Fibroblast of lung (primary cell): Measurements from ENCODE around the gene ZNF76. TPM values are rescaled to one million over a fixed set of nuclear protein-coding genes. Genes with fewer than 3 reads are reported as not detected.

Source experiments
- DNase-seq, 2 donors: peaks; one replicate each; pipeline versions ENCODE4 v3.0.0 to v3.0.0-alpha.2; 2010; ENCODE audit warnings: low read depth in 2 of 2
- H2AFZ ChIP-seq: 2 replicates; pipeline ENCODE4 v1.5.1; 2012; ENCODE audit warnings: low read length, control low read depth, inconsistent platforms
- H3K27ac ChIP-seq: 2 replicates; pipeline ENCODE4 v1.5.1; 2011; ENCODE audit warnings: low read length, control low read depth; ENCODE audit not compliant: insufficient read depth
- H3K27me3 ChIP-seq: 2 replicates; pipeline ENCODE4 v1.5.1; 2011; ENCODE audit warnings: mild to moderate bottlenecking, low read length; ENCODE audit not compliant: control insufficient read depth, insufficient read depth
- H3K36me3 ChIP-seq: 2 replicates; pipeline ENCODE4 v1.5.1; 2011; ENCODE audit warnings: low read length; ENCODE audit not compliant: control insufficient read depth, insufficient read depth
- H3K4me1 ChIP-seq: 2 replicates; pipeline ENCODE4 v1.5.1; 2011; ENCODE audit warnings: low read length; ENCODE audit not compliant: control insufficient read depth, insufficient read depth; ENCODE audit errors: extremely low read depth
- H3K4me2 ChIP-seq: 2 replicates; pipeline ENCODE4 v1.5.1; 2011; ENCODE audit warnings: low read length, control low read depth; ENCODE audit not compliant: insufficient read depth; ENCODE audit errors: extremely low read depth
- H3K4me3 ChIP-seq, 4 experiments: fragments of 200-600 bp in 1 of 4; sonication (generic) in 1 of 4; replicated peaks in 1 of 4; 2 replicates each; pipeline ENCODE4 v1.5.1; 2011 to 2016; ENCODE audit warnings: low read length in 4 of 4, low read depth in 3 of 4, mild to moderate bottlenecking in 3 of 4, control low read depth in 2 of 4, inconsistent platforms in 1 of 4, mixed read lengths in 1 of 4; ENCODE audit not compliant: insufficient read depth in 1 of 4; ENCODE audit errors: control extremely low read depth in 1 of 4
- H3K79me2 ChIP-seq: 2 replicates; pipeline ENCODE4 v1.5.1; 2012; ENCODE audit warnings: mild to moderate bottlenecking, low read length, inconsistent platforms; ENCODE audit not compliant: control insufficient read depth, insufficient read depth
- H3K9ac ChIP-seq: 2 replicates; pipeline ENCODE4 v1.5.1; 2011; ENCODE audit warnings: mild to moderate bottlenecking, low read length, control low read depth; ENCODE audit not compliant: insufficient read depth
- H3K9me3 ChIP-seq: 2 replicates; pipeline ENCODE4 v1.5.1; 2012; ENCODE audit warnings: low read depth, low read length; ENCODE audit not compliant: control insufficient read depth, insufficient read depth
- H4K20me1 ChIP-seq: 2 replicates; pipeline ENCODE4 v1.5.1; 2011; ENCODE audit warnings: low read length; ENCODE audit not compliant: control insufficient read depth, insufficient read depth; ENCODE audit errors: extremely low read depth
- CTCF ChIP-seq, 2 donors: IDR thresholded peaks in 1 of 2; conservative IDR thresholded peaks in 1 of 2; 1 replicate in 1 of 2; 2 replicates in 1 of 2; pipeline ENCODE4 v1.5.1; 2011 to 2012; ENCODE audit warnings: low read length in 2 of 2, control low read depth in 1 of 2, inconsistent platforms in 1 of 2, low read depth in 1 of 2, mild to moderate bottlenecking in 1 of 2
- EZH2 ChIP-seq: IDR thresholded peaks from 2 replicates; pipeline ENCODE4 v1.5.1; 2012; ENCODE audit warnings: low read length, control low read depth, mild to moderate bottlenecking; ENCODE audit errors: missing control alignments
- polyA plus RNA-seq, 2 donors: library from polyadenylated mRNA; depleted of rRNA in 1 of 2; stranded (reverse) in 1 of 2; unstranded in 1 of 2; fragments of >200 nt; gene quantifications; 2 replicates each; pipeline ENCODE4 v1.2.1, GENCODE V29; 2011 to 2012; ENCODE audit warnings: missing spikeins in 1 of 2
- total RNA-seq: library from RNA; depleted of rRNA; stranded (reverse); fragments of >200 nt; gene quantifications from 2 replicates; pipeline ENCODE4 v1.2.1, GENCODE V29; 2014

ZNF76 gene
- total and polyA plus RNA-seq, 2 donors (not counting 1 experiment from before 2014, with no cell fraction given), result 9.6 to 19.5 TPM

- Histone ChIP-seq H3K79me2 (no peaks in the 10 kb centered on the region), H3K9ac (no peak overlapping the region), H2AFZ (no peak overlapping the region), H3K27me3 (no peaks in the 10 kb centered on the region), H3K4me1 (no peaks in the 10 kb centered on the region), H3K4me3 (no peak overlapping the region), H3K4me2 (no peak overlapping the region), H3K27ac (no peak overlapping the region), H3K36me3 (no peaks in the 10 kb centered on the region), H4K20me1 (no peaks in the 10 kb centered on the region), H3K9me3 (no peaks in the 10 kb centered on the region)
- TF ChIP-seq EZH2 (no peak), CTCF (conservative IDR thresholded peaks at IDR 0.05 in 1 of 2, IDR thresholded peaks at IDR 0.05 in 1 of 2; ENCODE audit: low read depth in 1 of 2, low read length in 2 of 2) (no peak)
- peak in 1 of 2 donors; percentile 52 for DNase-seq
Measured at GRCh38 chr6:35219683-35220326, 39.7 kb upstream of the ZNF76 start.

DNA sequence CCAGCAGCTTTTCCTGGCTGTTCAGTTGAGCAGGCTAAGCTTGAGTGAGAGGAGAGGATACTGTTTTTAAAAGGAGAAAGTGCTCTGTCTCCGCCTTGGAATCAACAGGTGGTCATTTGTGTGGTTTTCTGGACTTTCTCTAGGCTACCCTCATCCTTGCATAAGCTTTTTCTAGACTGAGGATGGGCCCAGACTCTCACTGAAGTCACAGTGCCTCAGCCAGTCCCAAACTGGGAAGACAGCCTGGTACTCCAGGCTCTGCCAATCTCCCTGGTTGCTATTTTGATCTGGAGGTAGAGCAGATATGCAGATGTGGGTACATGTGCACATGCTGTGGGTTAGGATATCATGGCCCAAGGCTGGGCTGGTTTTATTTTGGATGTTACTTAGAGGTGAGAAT, 38.8 kb upstream of the ZNF76 start:
- TF ChIP-seq CTCF (conservative IDR thresholded peaks at IDR 0.05 in 1 of 2, IDR thresholded peaks at IDR 0.05 in 1 of 2; ENCODE audit: low read depth in 1 of 2, low read length in 2 of 2) (no peak), EZH2 (no peak)
- DNase-seq, result no peak
- no peak overlapping the region for H3K4me2 ChIP-seq
- H3K9ac ChIP-seq, result no peak overlapping the region
- no peaks in the 10 kb centered on the region for H3K9me3 ChIP-seq
- no peaks in the 10 kb centered on the region for H3K79me2 ChIP-seq
- no peak overlapping the region for H3K4me3 ChIP-seq
- H2AFZ ChIP-seq, result no peak overlapping the region
- no peaks in the 10 kb centered on the region for H3K36me3 ChIP-seq
- no peaks in the 10 kb centered on the region for H3K4me1 ChIP-seq
- no peaks in the 10 kb centered on the region for H3K27me3 ChIP-seq
- H4K20me1 ChIP-seq, result no peaks in the 10 kb centered on the region
- no peak overlapping the region for H3K27ac ChIP-seq

GRCh38 chr6:35223396-35223795, 36.1 kb upstream of the ZNF76 start:
- no peak overlapping the region for H3K9ac ChIP-seq
- DNase-seq, result no peak
- H3K27me3 ChIP-seq, result no peaks in the 10 kb centered on the region
- H3K36me3 ChIP-seq, result no peaks in the 10 kb centered on the region
- H3K79me2 ChIP-seq, result no peaks in the 10 kb centered on the region
- no peak overlapping the region for H3K4me2 ChIP-seq
- no peaks in the 10 kb centered on the region for H3K4me1 ChIP-seq
- TF ChIP-seq CTCF (conservative IDR thresholded peaks at IDR 0.05 in 1 of 2, IDR thresholded peaks at IDR 0.05 in 1 of 2; ENCODE audit: low read depth in 1 of 2, low read length in 2 of 2) (no peak), EZH2 (no peak)
- H3K27ac ChIP-seq, result no peak overlapping the region
- H2AFZ ChIP-seq, result no peak overlapping the region
- H3K9me3 ChIP-seq, result no peaks in the 10 kb centered on the region
- no peaks in the 10 kb centered on the region for H4K20me1 ChIP-seq
- no peak overlapping the region for H3K4me3 ChIP-seq
